Measurements from ENCODE around the gene POC1A. TPM values are rescaled to one million over a fixed set of nuclear protein-coding genes. Genes with fewer than 3 reads are reported as not detected.
A peak's percentile ranks its signal among the peaks of the same experiment; 100 is the strongest.

Gene POC1A
- total RNA-seq, 1 donor: 1.8 TPM

DNA sequence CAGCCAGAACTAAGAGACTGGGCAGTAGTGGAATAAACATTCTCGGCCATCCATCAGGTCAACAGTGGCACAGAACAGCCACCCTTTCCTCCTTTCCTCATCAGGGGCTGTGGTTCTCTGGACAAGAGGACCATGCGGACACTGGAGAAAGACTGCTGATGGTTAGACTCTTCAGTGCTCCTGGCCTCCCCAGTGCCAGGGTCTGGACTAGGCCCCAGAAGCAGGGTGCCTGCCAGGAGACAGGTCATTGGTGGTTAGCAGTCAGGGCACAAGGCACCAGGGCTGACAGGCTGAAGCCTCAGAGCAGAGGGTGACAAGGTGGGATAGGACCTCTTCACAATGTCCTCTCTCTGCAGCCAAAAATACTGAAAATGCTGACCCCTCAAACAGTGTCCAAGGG is 30.1 kb downstream of the POC1A start:
- H3K36me3 ChIP-seq (ENCODE audit: insufficient read depth, low read length): peaks cover under 1% of the 10 kb centered on the region

GRCh38 chr3:52123106-52123725 is 31.0 kb downstream of the POC1A start:
- Histone ChIP-seq H3K4me2 (ENCODE audit: insufficient read depth, low read length) (no peak overlapping the region), H3K36me3 (ENCODE audit: insufficient read depth, low read length) (no peaks in the 10 kb centered on the region)
- TF ChIP-seq, protein P1, sequence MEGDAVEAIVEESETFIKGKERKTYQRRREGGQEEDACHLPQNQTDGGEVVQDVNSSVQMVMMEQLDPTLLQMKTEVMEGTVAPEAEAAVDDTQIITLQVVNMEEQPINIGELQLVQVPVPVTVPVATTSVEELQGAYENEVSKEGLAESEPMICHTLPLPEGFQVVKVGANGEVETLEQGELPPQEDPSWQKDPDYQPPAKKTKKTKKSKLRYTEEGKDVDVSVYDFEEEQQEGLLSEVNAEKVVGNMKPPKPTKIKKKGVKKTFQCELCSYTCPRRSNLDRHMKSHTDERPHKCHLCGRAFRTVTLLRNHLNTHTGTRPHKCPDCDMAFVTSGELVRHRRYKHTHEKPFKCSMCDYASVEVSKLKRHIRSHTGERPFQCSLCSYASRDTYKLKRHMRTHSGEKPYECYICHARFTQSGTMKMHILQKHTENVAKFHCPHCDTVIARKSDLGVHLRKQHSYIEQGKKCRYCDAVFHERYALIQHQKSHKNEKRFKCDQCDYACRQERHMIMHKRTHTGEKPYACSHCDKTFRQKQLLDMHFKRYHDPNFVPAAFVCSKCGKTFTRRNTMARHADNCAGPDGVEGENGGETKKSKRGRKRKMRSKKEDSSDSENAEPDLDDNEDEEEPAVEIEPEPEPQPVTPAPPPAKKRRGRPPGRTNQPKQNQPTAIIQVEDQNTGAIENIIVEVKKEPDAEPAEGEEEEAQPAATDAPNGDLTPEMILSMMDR (IDR thresholded peaks at IDR 0.05; ENCODE audit: extremely low read depth, low read depth, low read length): peak; percentile 98

More for the DNA sequence above, 30.1 kb downstream of the POC1A start:
- Histone ChIP-seq H3K4me1 (ENCODE audit: insufficient read depth, low read length) (peaks cover 27% of the 10 kb centered on the region), H3K9me3 (ENCODE audit: low read depth, low read length) (no peaks in the 10 kb centered on the region), H3K4me3 (ENCODE audit: insufficient read depth, low read length) (no peak overlapping the region), H3K27ac (ENCODE audit: low read depth, low read length) (no peak overlapping the region), H3K4me2 (ENCODE audit: insufficient read depth, low read length) (no peak overlapping the region), H4K20me1 (ENCODE audit: insufficient read depth, low read length) (no peaks in the 10 kb centered on the region), H3K27me3 (ENCODE audit: insufficient read depth, low read length) (no peaks in the 10 kb centered on the region), H2AFZ (ENCODE audit: low read length) (no peak overlapping the region), H3K79me2 (ENCODE audit: insufficient read depth, low read length) (no peaks in the 10 kb centered on the region)
- no peak for DNase-seq (ENCODE audit: insufficient read length, low spot score, missing footprints)
- TF ChIP-seq, protein P1 (IDR thresholded peaks at IDR 0.05; ENCODE audit: extremely low read depth, low read depth, low read length): no peak

DNA sequence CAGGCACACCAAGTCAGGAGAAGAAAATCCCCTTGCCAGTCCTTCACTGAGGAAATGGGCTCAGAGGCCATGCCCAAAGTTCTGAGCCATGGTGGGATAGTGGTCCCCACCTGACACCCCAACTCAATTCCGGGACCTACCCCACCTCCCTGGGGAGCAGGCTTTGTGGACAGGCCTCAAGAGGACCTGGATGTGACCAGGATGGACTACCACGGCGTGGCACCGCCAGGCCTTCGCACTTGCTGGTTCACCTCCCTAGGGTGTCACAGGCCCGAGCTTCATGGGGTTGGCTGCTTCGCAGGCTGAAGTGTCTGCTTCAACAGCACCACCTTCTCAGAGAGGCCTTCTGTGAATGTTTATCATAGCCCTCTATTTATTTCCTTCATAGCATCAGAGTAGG is 31.7 kb downstream of the POC1A start:
- no peak overlapping the region for H2AFZ ChIP-seq (ENCODE audit: low read length)
- H3K9me3 ChIP-seq (ENCODE audit: low read depth, low read length): no peaks in the 10 kb centered on the region
- H4K20me1 ChIP-seq (ENCODE audit: insufficient read depth, low read length): no peaks in the 10 kb centered on the region
- H3K4me2 ChIP-seq (ENCODE audit: insufficient read depth, low read length): no peak overlapping the region
- no peaks in the 10 kb centered on the region for H3K27me3 ChIP-seq (ENCODE audit: insufficient read depth, low read length)
- H3K4me1 ChIP-seq (ENCODE audit: insufficient read depth, low read length): peaks cover 20% of the 10 kb centered on the region
- H3K27ac ChIP-seq (ENCODE audit: low read depth, low read length): no peak overlapping the region
- H3K4me3 ChIP-seq (ENCODE audit: insufficient read depth, low read length): no peak overlapping the region
- H3K79me2 ChIP-seq (ENCODE audit: insufficient read depth, low read length): no peaks in the 10 kb centered on the region
- TF ChIP-seq, protein P1 (IDR thresholded peaks at IDR 0.05; ENCODE audit: extremely low read depth, low read depth, low read length): no peak
- no peaks in the 10 kb centered on the region for H3K36me3 ChIP-seq (ENCODE audit: insufficient read depth, low read length)
- DNase-seq (ENCODE audit: insufficient read length, low spot score, missing footprints): no peak

More at GRCh38 chr3:52123106-52123725, 31.0 kb downstream of the POC1A start:
- Histone ChIP-seq H3K4me3 (ENCODE audit: insufficient read depth, low read length) (no peak overlapping the region), H3K79me2 (ENCODE audit: insufficient read depth, low read length) (no peaks in the 10 kb centered on the region), H4K20me1 (ENCODE audit: insufficient read depth, low read length) (no peaks in the 10 kb centered on the region), H3K4me1 (ENCODE audit: insufficient read depth, low read length) (peaks cover 25% of the 10 kb centered on the region), H2AFZ (ENCODE audit: low read length) (peak overlapping the region; percentile 43), H3K27me3 (ENCODE audit: insufficient read depth, low read length) (no peaks in the 10 kb centered on the region), H3K27ac (ENCODE audit: low read depth, low read length) (no peak overlapping the region), H3K9me3 (ENCODE audit: low read depth, low read length) (no peaks in the 10 kb centered on the region)
- DNase-seq (ENCODE audit: insufficient read length, low spot score, missing footprints): peak; percentile 94

GRCh38 chr3:52121813-52122212 is 32.4 kb downstream of the POC1A start:
- no peak for DNase-seq (ENCODE audit: insufficient read length, low spot score, missing footprints)
- H3K4me1 ChIP-seq (ENCODE audit: insufficient read depth, low read length): peaks cover 20% of the 10 kb centered on the region
- H3K79me2 ChIP-seq (ENCODE audit: insufficient read depth, low read length): no peaks in the 10 kb centered on the region
- H2AFZ ChIP-seq (ENCODE audit: low read length): peak overlapping the region; percentile 47
- H3K27ac ChIP-seq (ENCODE audit: low read depth, low read length): peak overlapping the region; percentile 40
- H3K27me3 ChIP-seq (ENCODE audit: insufficient read depth, low read length): no peaks in the 10 kb centered on the region
- H3K36me3 ChIP-seq (ENCODE audit: insufficient read depth, low read length): no peaks in the 10 kb centered on the region
- TF ChIP-seq, protein P1 (IDR thresholded peaks at IDR 0.05; ENCODE audit: extremely low read depth, low read depth, low read length): no peak
- no peak overlapping the region for H3K4me3 ChIP-seq (ENCODE audit: insufficient read depth, low read length)
- H4K20me1 ChIP-seq (ENCODE audit: insufficient read depth, low read length): no peaks in the 10 kb centered on the region
- H3K9me3 ChIP-seq (ENCODE audit: low read depth, low read length): no peaks in the 10 kb centered on the region
- no peak overlapping the region for H3K4me2 ChIP-seq (ENCODE audit: insufficient read depth, low read length)
